OCI-LY1 (cell line): ENCODE data around the gene EIF2B4.

Source experiments
- H2AFZ ChIP-seq: fragments of 200-600 bp; sonication (generic), shearing (Covaris generic); 2 replicates; pipeline ENCODE4 v1.6.0; 2014; ENCODE audit warnings: antibody characterized with exemption, mild to moderate bottlenecking, low read length
- H3F3A ChIP-seq: fragments of 200-600 bp; sonication (generic), shearing (Covaris generic); 2 replicates; pipeline ENCODE4 v1.6.0; 2014; ENCODE audit warnings: mild to moderate bottlenecking, antibody characterized with exemption, low read length, moderate library complexity; ENCODE audit not compliant: insufficient read depth
- H3K27ac ChIP-seq: fragments of 200-600 bp; sonication (generic); 2 replicates; pipeline ENCODE4 v1.5.1; 2014; ENCODE audit warnings: low read length, mixed run types, mild to moderate bottlenecking, low read depth; ENCODE audit not compliant: poor library complexity, severe bottlenecking
- H3K27me3 ChIP-seq: fragments of 200-600 bp; sonication (generic); 2 replicates; pipeline ENCODE4 v1.6.0; 2014; ENCODE audit warnings: antibody characterized with exemption, mild to moderate bottlenecking, low read length, moderate library complexity; ENCODE audit not compliant: insufficient read depth
- H3K36me3 ChIP-seq: fragments of 200-600 bp; sonication (generic); 2 replicates; pipeline ENCODE4 v1.6.1; 2014; ENCODE audit warnings: mild to moderate bottlenecking, antibody characterized with exemption, low read length, moderate library complexity, mixed read lengths; ENCODE audit not compliant: insufficient read depth
- H3K4me1 ChIP-seq: fragments of 200-600 bp; sonication (generic); 2 replicates; pipeline ENCODE4 v1.5.1; 2014; ENCODE audit warnings: mild to moderate bottlenecking, low read length, moderate library complexity; ENCODE audit not compliant: insufficient read depth, severe bottlenecking
- H3K4me2 ChIP-seq: fragments of 200-600 bp; sonication (generic), shearing (Covaris generic); 2 replicates; pipeline ENCODE4 v1.6.1; 2014; ENCODE audit warnings: low read length
- H3K4me3 ChIP-seq: fragments of 200-600 bp; sonication (generic); 2 replicates; pipeline ENCODE4 v1.5.1; 2014; ENCODE audit warnings: low read length, low read depth, mild to moderate bottlenecking, mixed read lengths; ENCODE audit not compliant: poor library complexity, severe bottlenecking
- H3K79me2 ChIP-seq: fragments of 200-600 bp; shearing (Covaris generic); 2 replicates; pipeline ENCODE4 v1.6.1; 2016; ENCODE audit warnings: mixed run types, low read length, mixed read lengths; ENCODE audit not compliant: insufficient read depth
- H3K9ac ChIP-seq: fragments of 200-600 bp; sonication (generic), shearing (Covaris generic); 2 replicates; pipeline ENCODE4 v1.6.1; 2014; ENCODE audit warnings: mild to moderate bottlenecking, low read length, mixed read lengths
- H3K9me2 ChIP-seq: fragments of 200-600 bp; sonication (generic), shearing (Covaris generic); 2 replicates; pipeline ENCODE4 v1.6.1; 2014; ENCODE audit warnings: low read depth, mild to moderate bottlenecking, low read length, mixed read lengths
- H3K9me3 ChIP-seq: fragments of 200-600 bp; shearing (Covaris generic); 2 replicates; pipeline ENCODE4 v1.6.1; 2014; ENCODE audit warnings: low read length, mixed read lengths
- H4K20me1 ChIP-seq: fragments of 200-600 bp; sonication (generic), shearing (Covaris generic); 2 replicates; pipeline ENCODE4 v1.6.0; 2016; ENCODE audit warnings: mild to moderate bottlenecking, low read length; ENCODE audit not compliant: insufficient read depth
- CTCF ChIP-seq: fragments of 200-600 bp; sonication (generic), shearing (Covaris generic); IDR thresholded peaks from 2 replicates; pipeline ENCODE4 v1.5.1; 2017; ENCODE audit warnings: mild to moderate bottlenecking, antibody characterized with exemption, low read length, moderate library complexity, mixed read lengths
- EZH2 ChIP-seq: fragments of 200-600 bp; sonication (generic), shearing (Covaris generic); IDR thresholded peaks from 2 replicates; pipeline ENCODE4 v1.8.0; 2017; ENCODE audit warnings: borderline replicate concordance, mixed run types, mild to moderate bottlenecking, antibody characterized with exemption, low read length, moderate library complexity, mixed read lengths

EIF2B4 gene

GRCh38 chr2:27409321-27410073 lies 39.4 kb upstream of the EIF2B4 start, which contains the start of gene PPM1G:
Gene PPM1G, minus strand, starts transcription at chr2:27409591. Its CDS starts 169 bp downstream, at chr2:27409422.
- peak within 1 kb of the TSS; percentile 75 for H3K27ac ChIP-seq
- H3F3A ChIP-seq: no peaks in the 10 kb centered on the region
- no peaks in the 10 kb centered on the region for H3K9me2 ChIP-seq
- peak within 1 kb of the TSS; percentile 99 for H3K9ac ChIP-seq
- peak within 1 kb of the TSS; percentile 89 for H3K4me2 ChIP-seq
- H3K79me2 ChIP-seq: peaks cover 48% of the 10 kb centered on the region
- H3K27me3 ChIP-seq: no peaks in the 10 kb centered on the region
- H3K36me3 ChIP-seq: peaks cover 27% of the 10 kb centered on the region
- H3K4me3 ChIP-seq: peak within 1 kb of the TSS; percentile 100
- H2AFZ ChIP-seq: peak within 1 kb of the TSS; percentile 87
- TF ChIP-seq EZH2 (no peak), CTCF (no peak)
- no peaks in the 10 kb centered on the region for H4K20me1 ChIP-seq
- H3K4me1 ChIP-seq: peaks cover 30% of the 10 kb centered on the region
- H3K9me3 ChIP-seq: no peaks in the 10 kb centered on the region

- Histone ChIP-seq H3F3A (no peaks in the 10 kb centered on the region), H3K27ac (peak overlapping the region; percentile 40), H3K79me2 (peaks cover 55% of the 10 kb centered on the region), H3K27me3 (no peaks in the 10 kb centered on the region), H3K9ac (peak overlapping the region; percentile 99), H3K4me2 (peak overlapping the region; percentile 89), H3K9me3 (no peaks in the 10 kb centered on the region), H3K9me2 (no peaks in the 10 kb centered on the region), H3K4me1 (peaks cover 30% of the 10 kb centered on the region), H2AFZ (no peak overlapping the region), H3K36me3 (peaks cover 33% of the 10 kb centered on the region), H3K4me3 (peak overlapping the region; percentile 100), H4K20me1 (no peaks in the 10 kb centered on the region)
- TF ChIP-seq CTCF: no peak
- no peak for TF ChIP-seq EZH2
Measured at GRCh38 chr2:27408601-27409320, 38.6 kb upstream of the EIF2B4 start.

- peak overlapping the region; percentile 89 for H3K4me2 ChIP-seq
- peak overlapping the region; percentile 100 for H3K4me3 ChIP-seq
- TF ChIP-seq EZH2: no peak
- peak; percentile 37; the same call in 1 of the 2 replicates for TF ChIP-seq CTCF
- peaks cover 41% of the 10 kb centered on the region for H3K36me3 ChIP-seq
- H3K9ac ChIP-seq: peak overlapping the region; percentile 99
- no peaks in the 10 kb centered on the region for H3K9me2 ChIP-seq
- no peaks in the 10 kb centered on the region for H3K9me3 ChIP-seq
- H3F3A ChIP-seq: no peaks in the 10 kb centered on the region
- peaks cover 63% of the 10 kb centered on the region for H3K79me2 ChIP-seq
- H3K27me3 ChIP-seq: no peaks in the 10 kb centered on the region
- H4K20me1 ChIP-seq: no peaks in the 10 kb centered on the region
- no peak overlapping the region for H2AFZ ChIP-seq
- H3K27ac ChIP-seq: no peak overlapping the region
- peaks cover 30% of the 10 kb centered on the region for H3K4me1 ChIP-seq
Measured at GRCh38 chr2:27407798-27408491, 37.8 kb upstream of the EIF2B4 start.
